SK-N-SH treated with all-trans-retinoic acid at 6 μM for 48 hours (cell line): ENCODE data around the gene TMEM82.

Source experiments
- ATAC-seq: fragments of 200-7000 bp; cut with Tn5 transposase; 3 replicates; pipeline ENCODE4 v1.9.1; 2020; ENCODE audit warnings: mild to moderate bottlenecking, moderate library complexity
- ARNTL ChIP-seq: fragments of 450-650 bp; formaldehyde crosslinking; IDR thresholded peaks from 2 replicates; pipeline ENCODE4 v1.5.0; 2020; ENCODE audit warnings: low read depth, mild to moderate bottlenecking, moderate library complexity, borderline replicate concordance
- BACH2 ChIP-seq: fragments of 250-450 bp; sonication (Bioruptor Pico); IDR thresholded peaks from 2 replicates; pipeline ENCODE4 v1.9.0; 2021; ENCODE audit warnings: mild to moderate bottlenecking, borderline replicate concordance
- CSDC2 ChIP-seq: fragments of 250-450 bp; sonication (Bioruptor Pico); IDR thresholded peaks from 2 replicates; pipeline ENCODE4 v1.5.0; 2020; ENCODE audit warnings: mild to moderate bottlenecking, moderate library complexity
- CSRNP3 ChIP-seq: fragments of 250-450 bp; sonication (Bioruptor Pico); IDR thresholded peaks from 2 replicates; pipeline ENCODE4 v1.5.1; 2021; ENCODE audit warnings: mild to moderate bottlenecking, moderate library complexity
- ESRRG ChIP-seq: fragments of 250-450 bp; sonication (Bioruptor Pico); IDR thresholded peaks from 2 replicates; pipeline ENCODE4 v1.6.1; 2021; ENCODE audit warnings: mild to moderate bottlenecking
- GLIS3 ChIP-seq: fragments of 250-450 bp; sonication (Bioruptor Pico); IDR thresholded peaks from 2 replicates; pipeline ENCODE4 v1.5.0; 2020; ENCODE audit warnings: mild to moderate bottlenecking, moderate library complexity
- ISL1 ChIP-seq: fragments of 250-450 bp; sonication (Bioruptor Pico); IDR thresholded peaks from 2 replicates; pipeline ENCODE4 v2.1.2; 2022; ENCODE audit warnings: mild to moderate bottlenecking, moderate library complexity
- OSR1 ChIP-seq: fragments of 250-450 bp; sonication (Bioruptor Pico); IDR thresholded peaks from 2 replicates; pipeline ENCODE4 v1.8.0; 2022; ENCODE audit warnings: moderate library complexity, mild to moderate bottlenecking, inconsistent platforms
- PPARA ChIP-seq: fragments of 250-450 bp; sonication (Bioruptor Pico); IDR thresholded peaks from 2 replicates; pipeline ENCODE4 v1.5.0; 2020; ENCODE audit warnings: mild to moderate bottlenecking, borderline replicate concordance
- RARB ChIP-seq: fragments of 250-450 bp; sonication (Bioruptor Pico); IDR thresholded peaks from 2 replicates; pipeline ENCODE4 v1.8.0; 2021; ENCODE audit warnings: mild to moderate bottlenecking, moderate library complexity
- SNAI2 ChIP-seq: fragments of 250-450 bp; sonication (Bioruptor Pico); IDR thresholded peaks from 2 replicates; pipeline ENCODE4 v1.5.0; 2020; ENCODE audit warnings: mild to moderate bottlenecking, moderate library complexity
- TCF4 ChIP-seq: fragments of 250-450 bp; sonication (Bioruptor Pico); IDR thresholded peaks from 2 replicates; pipeline ENCODE4 v1.8.0; 2021; ENCODE audit warnings: mild to moderate bottlenecking, moderate library complexity, borderline replicate concordance
- TOX ChIP-seq: fragments of 250-450 bp; sonication (Bioruptor Pico); IDR thresholded peaks from 2 replicates; pipeline ENCODE4 v1.8.0; 2021; ENCODE audit warnings: mild to moderate bottlenecking, moderate library complexity, borderline replicate concordance
- ZC3H10 ChIP-seq: fragments of 250-450 bp; sonication (Bioruptor Pico); IDR thresholded peaks from 2 replicates; pipeline ENCODE4 v1.5.1; 2021; ENCODE audit warnings: mild to moderate bottlenecking, moderate library complexity
- ZFP3 ChIP-seq: fragments of 250-450 bp; sonication (Bioruptor Pico); IDR thresholded peaks from 2 replicates; pipeline ENCODE4 v1.5.0; 2020; ENCODE audit warnings: mild to moderate bottlenecking, moderate library complexity
- ZFP30 ChIP-seq: fragments of 450-650 bp; formaldehyde crosslinking; IDR thresholded peaks from 2 replicates; pipeline ENCODE4 v1.5.0; 2022; ENCODE audit warnings: mild to moderate bottlenecking, moderate library complexity
- ZNF565 ChIP-seq: fragments of 450-650 bp; formaldehyde crosslinking; conservative IDR thresholded peaks from 2 replicates; pipeline ENCODE4 v1.5.0; 2020; ENCODE audit warnings: low read depth, mild to moderate bottlenecking, moderate library complexity
- ZNF70 ChIP-seq: fragments of 450-650 bp; formaldehyde crosslinking; IDR thresholded peaks from 2 replicates; pipeline ENCODE4 v1.5.0; 2020; ENCODE audit warnings: mild to moderate bottlenecking, moderate library complexity
- ZNF8 ChIP-seq: fragments of 450-650 bp; formaldehyde crosslinking; IDR thresholded peaks from 2 replicates; pipeline ENCODE4 v1.5.0; 2020; ENCODE audit warnings: mild to moderate bottlenecking, moderate library complexity
- TF ChIP-seq, protein P1 (sequence below): fragments of 250-450 bp; sonication (Bioruptor Pico); IDR thresholded peaks from 2 replicates; pipeline ENCODE4 v1.5.1; 2020; ENCODE audit warnings: low read depth, mild to moderate bottlenecking, moderate library complexity
- TF ChIP-seq, protein P2 (sequence below): fragments of 250-450 bp; sonication (Bioruptor Pico); IDR thresholded peaks from 2 replicates; pipeline ENCODE4 v1.8.0; 2021; ENCODE audit warnings: low read depth, mild to moderate bottlenecking, moderate library complexity, borderline replicate concordance
- TF ChIP-seq, protein P3 (sequence below): fragments of 250-450 bp; sonication (Bioruptor Pico); IDR thresholded peaks from 2 replicates; pipeline ENCODE4 v1.8.0; 2020; ENCODE audit warnings: mild to moderate bottlenecking, moderate library complexity, borderline replicate concordance

TMEM82 gene

DNA sequence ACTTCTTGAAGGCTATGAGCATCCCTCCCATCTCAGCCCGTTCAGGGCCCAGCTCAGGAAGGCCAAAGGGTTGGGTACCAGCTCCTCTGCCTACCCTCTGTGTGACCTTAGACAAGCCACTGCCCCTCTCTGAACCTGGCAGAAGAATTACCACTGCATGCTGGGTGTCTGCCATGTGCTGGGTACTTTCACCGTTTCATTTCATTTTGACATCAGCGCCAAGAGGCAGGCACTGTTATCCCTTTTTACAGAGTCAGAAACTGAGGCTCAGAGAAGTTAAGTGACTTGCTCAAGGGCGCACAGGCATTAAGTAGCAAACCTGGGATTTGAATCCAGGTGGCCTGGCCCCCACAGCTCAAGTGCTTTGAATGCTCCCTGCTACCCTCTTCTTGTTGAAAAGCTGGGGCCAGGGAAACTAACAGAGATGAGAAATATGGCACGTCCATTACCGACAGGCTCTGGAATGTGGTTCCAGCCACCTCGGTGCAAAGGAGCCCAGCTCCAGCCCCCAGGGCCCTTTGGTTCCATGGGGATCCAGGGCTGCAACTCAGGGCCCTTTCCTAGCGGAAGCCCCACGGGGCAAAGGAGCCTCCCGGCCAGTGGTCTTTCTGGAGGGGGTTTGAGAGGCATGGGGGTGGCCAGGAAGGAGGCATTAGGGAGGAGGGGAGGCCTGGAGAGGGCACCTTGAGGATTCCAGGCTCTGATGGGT is 6.5 kb downstream of the TMEM82 start:
- no peak for ATAC-seq
- TF ChIP-seq RARB (CRISPR knock-in tag) (no peak), ZNF565 (CRISPR knock-in tag) (no peak), ZFP30 (CRISPR knock-in tag) (no peak), ZFP3 (CRISPR knock-in tag) (no peak), ISL1 (no peak), ZC3H10 (no peak)

- peak; percentile 45 for ATAC-seq
- no peak for TF ChIP-seq BACH2 (CRISPR knock-in tag)
- TF ChIP-seq, protein P1, sequence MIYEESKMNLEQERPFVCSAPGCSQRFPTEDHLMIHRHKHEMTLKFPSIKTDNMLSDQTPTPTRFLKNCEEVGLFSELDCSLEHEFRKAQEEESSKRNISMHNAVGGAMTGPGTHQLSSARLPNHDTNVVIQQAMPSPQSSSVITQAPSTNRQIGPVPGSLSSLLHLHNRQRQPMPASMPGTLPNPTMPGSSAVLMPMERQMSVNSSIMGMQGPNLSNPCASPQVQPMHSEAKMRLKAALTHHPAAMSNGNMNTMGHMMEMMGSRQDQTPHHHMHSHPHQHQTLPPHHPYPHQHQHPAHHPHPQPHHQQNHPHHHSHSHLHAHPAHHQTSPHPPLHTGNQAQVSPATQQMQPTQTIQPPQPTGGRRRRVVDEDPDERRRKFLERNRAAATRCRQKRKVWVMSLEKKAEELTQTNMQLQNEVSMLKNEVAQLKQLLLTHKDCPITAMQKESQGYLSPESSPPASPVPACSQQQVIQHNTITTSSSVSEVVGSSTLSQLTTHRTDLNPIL (CRISPR knock-in tag) = no peak
- TF ChIP-seq TCF4 (CRISPR knock-in tag) = no peak
- TF ChIP-seq ZNF8 (CRISPR knock-in tag) = no peak
- TF ChIP-seq CSRNP3 (CRISPR knock-in tag) = no peak
- TF ChIP-seq, protein P2, sequence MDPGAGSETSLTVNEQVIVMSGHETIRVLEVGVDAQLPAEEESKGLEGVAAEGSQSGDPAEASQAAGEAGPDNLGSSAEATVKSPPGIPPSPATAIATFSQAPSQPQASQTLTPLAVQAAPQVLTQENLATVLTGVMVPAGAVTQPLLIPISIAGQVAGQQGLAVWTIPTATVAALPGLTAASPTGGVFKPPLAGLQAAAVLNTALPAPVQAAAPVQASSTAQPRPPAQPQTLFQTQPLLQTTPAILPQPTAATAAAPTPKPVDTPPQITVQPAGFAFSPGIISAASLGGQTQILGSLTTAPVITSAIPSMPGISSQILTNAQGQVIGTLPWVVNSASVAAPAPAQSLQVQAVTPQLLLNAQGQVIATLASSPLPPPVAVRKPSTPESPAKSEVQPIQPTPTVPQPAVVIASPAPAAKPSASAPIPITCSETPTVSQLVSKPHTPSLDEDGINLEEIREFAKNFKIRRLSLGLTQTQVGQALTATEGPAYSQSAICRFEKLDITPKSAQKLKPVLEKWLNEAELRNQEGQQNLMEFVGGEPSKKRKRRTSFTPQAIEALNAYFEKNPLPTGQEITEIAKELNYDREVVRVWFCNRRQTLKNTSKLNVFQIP (CRISPR knock-in tag) = no peak
- no peak for TF ChIP-seq ZC3H10
- no peak for TF ChIP-seq ARNTL (CRISPR knock-in tag)
- no peak for TF ChIP-seq CSDC2 (CRISPR knock-in tag)
- TF ChIP-seq ZFP30 (CRISPR knock-in tag) = no peak
- no peak for TF ChIP-seq ZNF565 (CRISPR knock-in tag)
- TF ChIP-seq ZFP3 (CRISPR knock-in tag) = no peak
- TF ChIP-seq SNAI2 (CRISPR knock-in tag) = no peak
- TF ChIP-seq ESRRG = no peak
- no peak for TF ChIP-seq ISL1
- no peak for TF ChIP-seq ZNF70 (CRISPR knock-in tag)
- TF ChIP-seq PPARA = no peak
- no peak for TF ChIP-seq OSR1 (CRISPR knock-in tag)
- no peak for TF ChIP-seq TOX
- no peak for TF ChIP-seq RARB (CRISPR knock-in tag)
Measured at GRCh38 chr1:15749399-15750291, 7.3 kb downstream of the TMEM82 start.

DNA sequence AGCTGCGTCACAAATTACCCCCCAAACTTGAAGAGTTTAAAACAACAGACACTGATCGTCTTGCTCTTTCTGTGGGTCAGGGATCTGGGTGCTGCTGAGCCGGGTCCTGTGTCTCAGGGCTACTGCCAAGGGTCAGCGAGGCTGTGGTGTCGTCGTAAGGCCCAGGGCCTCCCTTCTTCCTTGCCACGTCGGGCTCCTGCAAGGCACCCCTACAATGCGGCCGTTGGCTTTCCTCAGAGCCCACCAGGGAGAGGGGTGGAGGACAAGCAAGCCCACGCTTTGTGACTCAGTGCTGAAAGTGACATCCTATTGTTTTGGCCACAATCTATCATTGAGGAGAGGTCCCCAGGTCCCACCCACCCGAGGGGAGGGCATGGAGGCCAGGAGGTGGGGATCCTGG is 8.6 kb downstream of the TMEM82 start:
- TF ChIP-seq GLIS3 (no peak), ISL1 (no peak), CSDC2 (CRISPR knock-in tag) (no peak), ARNTL (CRISPR knock-in tag) (no peak), PPARA (no peak), ESRRG (no peak), ZFP3 (CRISPR knock-in tag) (no peak), RARB (CRISPR knock-in tag) (no peak), ZNF565 (CRISPR knock-in tag) (no peak), CSRNP3 (CRISPR knock-in tag) (no peak), TCF4 (CRISPR knock-in tag) (no peak), ZC3H10 (no peak), TOX (no peak), ZFP30 (CRISPR knock-in tag) (no peak), BACH2 (CRISPR knock-in tag) (no peak), SNAI2 (CRISPR knock-in tag) (no peak), OSR1 (CRISPR knock-in tag) (no peak)
- TF ChIP-seq, protein P3, sequence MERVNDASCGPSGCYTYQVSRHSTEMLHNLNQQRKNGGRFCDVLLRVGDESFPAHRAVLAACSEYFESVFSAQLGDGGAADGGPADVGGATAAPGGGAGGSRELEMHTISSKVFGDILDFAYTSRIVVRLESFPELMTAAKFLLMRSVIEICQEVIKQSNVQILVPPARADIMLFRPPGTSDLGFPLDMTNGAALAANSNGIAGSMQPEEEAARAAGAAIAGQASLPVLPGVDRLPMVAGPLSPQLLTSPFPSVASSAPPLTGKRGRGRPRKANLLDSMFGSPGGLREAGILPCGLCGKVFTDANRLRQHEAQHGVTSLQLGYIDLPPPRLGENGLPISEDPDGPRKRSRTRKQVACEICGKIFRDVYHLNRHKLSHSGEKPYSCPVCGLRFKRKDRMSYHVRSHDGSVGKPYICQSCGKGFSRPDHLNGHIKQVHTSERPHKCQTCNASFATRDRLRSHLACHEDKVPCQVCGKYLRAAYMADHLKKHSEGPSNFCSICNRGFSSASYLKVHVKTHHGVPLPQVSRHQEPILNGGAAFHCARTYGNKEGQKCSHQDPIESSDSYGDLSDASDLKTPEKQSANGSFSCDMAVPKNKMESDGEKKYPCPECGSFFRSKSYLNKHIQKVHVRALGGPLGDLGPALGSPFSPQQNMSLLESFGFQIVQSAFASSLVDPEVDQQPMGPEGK (CRISPR knock-in tag) = no peak
- TF ChIP-seq, protein P1 (CRISPR knock-in tag) = no peak
- TF ChIP-seq, all 23 proteins: peak for 0
- ATAC-seq = no peak
